ENCODE data around the gene CRAMP1.
"Not testable (repeated sequence)": the region's sequence is repeated elsewhere in the genome, so short reads cannot be mapped to it uniquely, and the experiment has no call there.

DNA sequence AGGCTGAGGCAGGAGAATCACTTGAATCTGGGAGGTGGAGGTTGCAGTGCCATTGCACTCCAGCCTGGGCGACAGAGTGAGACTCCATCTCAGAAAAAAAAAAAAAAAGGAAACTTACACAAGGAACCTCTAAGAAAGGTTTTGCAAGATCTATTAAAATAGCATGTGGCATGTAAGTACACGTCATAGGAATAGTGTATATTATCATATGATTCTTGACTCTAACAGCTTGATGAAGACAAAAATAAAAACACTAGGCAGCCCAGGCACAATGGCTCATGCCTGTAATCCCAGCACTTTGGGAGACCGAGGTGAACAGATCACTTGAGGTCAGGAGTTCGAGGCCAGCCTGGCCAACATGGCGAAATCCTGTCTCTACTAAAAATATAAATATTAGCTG is 16.6 kb upstream of the CRAMP1 start:
- TF ChIP-seq, protein P1, sequence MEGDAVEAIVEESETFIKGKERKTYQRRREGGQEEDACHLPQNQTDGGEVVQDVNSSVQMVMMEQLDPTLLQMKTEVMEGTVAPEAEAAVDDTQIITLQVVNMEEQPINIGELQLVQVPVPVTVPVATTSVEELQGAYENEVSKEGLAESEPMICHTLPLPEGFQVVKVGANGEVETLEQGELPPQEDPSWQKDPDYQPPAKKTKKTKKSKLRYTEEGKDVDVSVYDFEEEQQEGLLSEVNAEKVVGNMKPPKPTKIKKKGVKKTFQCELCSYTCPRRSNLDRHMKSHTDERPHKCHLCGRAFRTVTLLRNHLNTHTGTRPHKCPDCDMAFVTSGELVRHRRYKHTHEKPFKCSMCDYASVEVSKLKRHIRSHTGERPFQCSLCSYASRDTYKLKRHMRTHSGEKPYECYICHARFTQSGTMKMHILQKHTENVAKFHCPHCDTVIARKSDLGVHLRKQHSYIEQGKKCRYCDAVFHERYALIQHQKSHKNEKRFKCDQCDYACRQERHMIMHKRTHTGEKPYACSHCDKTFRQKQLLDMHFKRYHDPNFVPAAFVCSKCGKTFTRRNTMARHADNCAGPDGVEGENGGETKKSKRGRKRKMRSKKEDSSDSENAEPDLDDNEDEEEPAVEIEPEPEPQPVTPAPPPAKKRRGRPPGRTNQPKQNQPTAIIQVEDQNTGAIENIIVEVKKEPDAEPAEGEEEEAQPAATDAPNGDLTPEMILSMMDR (IDR thresholded peaks at IDR 0.05; ENCODE audit: low read length) = not testable (repeated sequence)
- not testable (repeated sequence) for TF ChIP-seq EZH2 (optimal IDR thresholded peaks at IDR 0.05; ENCODE audit: low read depth, low read length)
